Panc1 (cell line): ENCODE data around the gene PEX19. TPM values are rescaled to one million over a fixed set of nuclear protein-coding genes. Genes with fewer than 3 reads are reported as not detected.

Experiments
- ATAC-seq: fragments of 200-7000 bp; cut with Tn5 transposase; 2 replicates; pipeline ENCODE4 v1.9.1; 2020; ENCODE audit warnings: mild to moderate bottlenecking, moderate library complexity
- BruUV-seq: library from RNA; stranded (reverse); fragments of 400-500 nt; replicated peaks from 2 replicates; lab custom pipeline; 2021; lab: Mats Ljungman, UMichigan
- CTCF ChIA-PET: fragments of 300-600 bp; sonication (Branson Sonifier 250); formaldehyde crosslinking; loops from one replicate; lab custom pipeline; 2022; ENCODE audit warnings: antibody characterized with exemption; lab: Charles Lee
- POLR2A ChIA-PET: fragments of 300-600 bp; sonication (Branson Sonifier 250); formaldehyde crosslinking; loops from one replicate; lab custom pipeline; 2022; ENCODE audit warnings: antibody characterized with exemption; lab: Charles Lee
- DNase-seq: peaks from one replicate; pipeline ENCODE4 v3.0.0-alpha.2; 2010; ENCODE audit warnings: low read depth, low spot score
- H3K27ac ChIP-seq: 2 replicates; pipeline ENCODE4 v1.5.1; 2011; ENCODE audit warnings: mild to moderate bottlenecking, low read length, inconsistent platforms
- H3K27me3 ChIP-seq: fragments of 200-500 bp; sonication (Bioruptor generic); 2 replicates; pipeline ENCODE4 v1.6.0; 2014; ENCODE audit warnings: low read length, inconsistent platforms; ENCODE audit not compliant: control insufficient read depth, insufficient read depth
- H3K36me3 ChIP-seq: fragments of 200-500 bp; sonication (Bioruptor generic); 2 replicates; pipeline ENCODE4 v1.5.1; 2014; ENCODE audit warnings: inconsistent platforms, mild to moderate bottlenecking, low read length, moderate library complexity; ENCODE audit not compliant: control insufficient read depth, insufficient read depth
- H3K4me1 ChIP-seq: 2 replicates; pipeline ENCODE4 v1.5.1; 2011; ENCODE audit warnings: inconsistent platforms, mild to moderate bottlenecking, low read length, moderate library complexity; ENCODE audit not compliant: control insufficient read depth, insufficient read depth
- H3K4me3 ChIP-seq, 2 experiments: 2 replicates each; pipeline ENCODE4 v1.5.1; 2011 to 2012; ENCODE audit warnings: low read depth in 2 of 2, low read length in 2 of 2, mild to moderate bottlenecking in 2 of 2, inconsistent platforms in 1 of 2, moderate library complexity in 1 of 2
- H3K9me3 ChIP-seq: fragments of 200-500 bp; sonication (Bioruptor generic); 2 replicates; pipeline ENCODE4 v1.5.1; 2014; ENCODE audit warnings: low read depth, mild to moderate bottlenecking, inconsistent platforms, low read length, moderate library complexity; ENCODE audit not compliant: control insufficient read depth, insufficient read depth
- POLR2AphosphoS5 ChIP-seq: IDR thresholded peaks from 2 replicates; pipeline ENCODE4 v1.6.1; 2012; ENCODE audit warnings: mild to moderate bottlenecking, low read depth, low read length, moderate library complexity
- SIN3A ChIP-seq: IDR thresholded peaks from 2 replicates; pipeline ENCODE4 v1.6.1; 2012; ENCODE audit warnings: low read depth, mild to moderate bottlenecking, low read length, moderate library complexity, borderline replicate concordance; ENCODE audit not compliant: insufficient read depth
- TCF7L2 ChIP-seq: IDR thresholded peaks from 2 replicates; pipeline ENCODE4 v1.6.1; 2011; ENCODE audit warnings: mild to moderate bottlenecking, low read depth, low read length, inconsistent platforms
- in situ Hi-C: cut with HindIII; loops from 2 replicates; pipeline ENCODE4 v1.10.0; 2016; ENCODE audit warnings: low sequenced_read_pairs, low pct_unique_long_range_greater_than_20kb
- intact Hi-C: fragments of 100-400 bp; cut with micrococcal nuclease; formaldehyde crosslinking; loops from one replicate; pipeline ENCODE4 v1.10.0; 2022; ENCODE audit not compliant: unreplicated experiment
- total RNA-seq: library from RNA; stranded (reverse); gene quantifications from one replicate; pipeline ENCODE4 v1.2.1, GENCODE V29; 2021; ENCODE audit not compliant: unreplicated experiment
- TF ChIP-seq, protein P1 (sequence below), 2 experiments: IDR thresholded peaks; 2 replicates each; pipeline ENCODE4 v1.6.1; 2011 to 2012; ENCODE audit warnings: low read depth in 2 of 2, control low read depth in 1 of 2, low read length in 1 of 2, mild to moderate bottlenecking in 1 of 2, moderate library complexity in 1 of 2; ENCODE audit not compliant: insufficient read depth in 1 of 2
- TF ChIP-seq, protein P2 (sequence below): fragments of 450-650 bp; IDR thresholded peaks from 2 replicates; pipeline ENCODE4 v1.5.1; 2017; ENCODE audit warnings: mild to moderate bottlenecking

Gene PEX19
- total RNA-seq, 1 experiment from 2014 or later, result 55.1 TPM

- no peaks in the 10 kb centered on the region for H3K27me3 ChIP-seq
- in situ Hi-C loops (no loop called here), intact Hi-C loops (no loop called here)
- H3K9me3 ChIP-seq, result no peaks in the 10 kb centered on the region
- no peak overlapping the region for H3K4me3 ChIP-seq
- no peak for DNase-seq
- peaks cover 20% of the 10 kb centered on the region for H3K4me1 ChIP-seq
- BruUV-seq, result no TSS peak
- no peak for ATAC-seq
- ChIA-PET CTCF (no interaction called here), POLR2A (no interaction called here)
- TF ChIP-seq, protein P1, sequence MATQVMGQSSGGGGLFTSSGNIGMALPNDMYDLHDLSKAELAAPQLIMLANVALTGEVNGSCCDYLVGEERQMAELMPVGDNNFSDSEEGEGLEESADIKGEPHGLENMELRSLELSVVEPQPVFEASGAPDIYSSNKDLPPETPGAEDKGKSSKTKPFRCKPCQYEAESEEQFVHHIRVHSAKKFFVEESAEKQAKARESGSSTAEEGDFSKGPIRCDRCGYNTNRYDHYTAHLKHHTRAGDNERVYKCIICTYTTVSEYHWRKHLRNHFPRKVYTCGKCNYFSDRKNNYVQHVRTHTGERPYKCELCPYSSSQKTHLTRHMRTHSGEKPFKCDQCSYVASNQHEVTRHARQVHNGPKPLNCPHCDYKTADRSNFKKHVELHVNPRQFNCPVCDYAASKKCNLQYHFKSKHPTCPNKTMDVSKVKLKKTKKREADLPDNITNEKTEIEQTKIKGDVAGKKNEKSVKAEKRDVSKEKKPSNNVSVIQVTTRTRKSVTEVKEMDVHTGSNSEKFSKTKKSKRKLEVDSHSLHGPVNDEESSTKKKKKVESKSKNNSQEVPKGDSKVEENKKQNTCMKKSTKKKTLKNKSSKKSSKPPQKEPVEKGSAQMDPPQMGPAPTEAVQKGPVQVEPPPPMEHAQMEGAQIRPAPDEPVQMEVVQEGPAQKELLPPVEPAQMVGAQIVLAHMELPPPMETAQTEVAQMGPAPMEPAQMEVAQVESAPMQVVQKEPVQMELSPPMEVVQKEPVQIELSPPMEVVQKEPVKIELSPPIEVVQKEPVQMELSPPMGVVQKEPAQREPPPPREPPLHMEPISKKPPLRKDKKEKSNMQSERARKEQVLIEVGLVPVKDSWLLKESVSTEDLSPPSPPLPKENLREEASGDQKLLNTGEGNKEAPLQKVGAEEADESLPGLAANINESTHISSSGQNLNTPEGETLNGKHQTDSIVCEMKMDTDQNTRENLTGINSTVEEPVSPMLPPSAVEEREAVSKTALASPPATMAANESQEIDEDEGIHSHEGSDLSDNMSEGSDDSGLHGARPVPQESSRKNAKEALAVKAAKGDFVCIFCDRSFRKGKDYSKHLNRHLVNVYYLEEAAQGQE (IDR thresholded peaks at IDR 0.05; ENCODE audit: insufficient read depth in 1 of 2, low read depth in 2 of 2, low read length in 1 of 2), result no peak
- TF ChIP-seq, protein P2, sequence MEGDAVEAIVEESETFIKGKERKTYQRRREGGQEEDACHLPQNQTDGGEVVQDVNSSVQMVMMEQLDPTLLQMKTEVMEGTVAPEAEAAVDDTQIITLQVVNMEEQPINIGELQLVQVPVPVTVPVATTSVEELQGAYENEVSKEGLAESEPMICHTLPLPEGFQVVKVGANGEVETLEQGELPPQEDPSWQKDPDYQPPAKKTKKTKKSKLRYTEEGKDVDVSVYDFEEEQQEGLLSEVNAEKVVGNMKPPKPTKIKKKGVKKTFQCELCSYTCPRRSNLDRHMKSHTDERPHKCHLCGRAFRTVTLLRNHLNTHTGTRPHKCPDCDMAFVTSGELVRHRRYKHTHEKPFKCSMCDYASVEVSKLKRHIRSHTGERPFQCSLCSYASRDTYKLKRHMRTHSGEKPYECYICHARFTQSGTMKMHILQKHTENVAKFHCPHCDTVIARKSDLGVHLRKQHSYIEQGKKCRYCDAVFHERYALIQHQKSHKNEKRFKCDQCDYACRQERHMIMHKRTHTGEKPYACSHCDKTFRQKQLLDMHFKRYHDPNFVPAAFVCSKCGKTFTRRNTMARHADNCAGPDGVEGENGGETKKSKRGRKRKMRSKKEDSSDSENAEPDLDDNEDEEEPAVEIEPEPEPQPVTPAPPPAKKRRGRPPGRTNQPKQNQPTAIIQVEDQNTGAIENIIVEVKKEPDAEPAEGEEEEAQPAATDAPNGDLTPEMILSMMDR, result no peak
- no peak for TF ChIP-seq TCF7L2
- TF ChIP-seq POLR2AphosphoS5, result no peak
- TF ChIP-seq SIN3A, result no peak
- H3K36me3 ChIP-seq, result no peaks in the 10 kb centered on the region; the same call in 1 of the 2 replicates
- H3K27ac ChIP-seq, result no peak overlapping the region
Observed at GRCh38 chr1:160255781-160256300, 29.1 kb downstream of the PEX19 start.

GRCh38 chr1:160251687-160252526 is 33.0 kb downstream of the PEX19 start:
- intact Hi-C loops (loop anchor here (2.0 kb wide), 2 partner anchors 59 to 151 kb away; no protein-coding TSS in a partner anchor), in situ Hi-C loops (no loop called here)
- no peak overlapping the region for H3K4me3 ChIP-seq
- ChIA-PET POLR2A (interaction anchor here (1.3 kb wide), 1 partner anchor 10 kb away, joined by 5 read pairs; the partner anchor contains the start of gene DCAF8), CTCF (interaction anchor here (0.5 to 1.6 kb wide), 12 partner anchors 11 to 150 kb away, joined by 3 to 18 read pairs (median 5); partner anchors contain the start of genes CASQ1 and DCAF8)
- ATAC-seq (peak; percentile 97), DNase-seq (no peak)
- no peak overlapping the region for H3K27ac ChIP-seq
- BruUV-seq, result no TSS peak
- H3K4me1 ChIP-seq, result no peaks in the 10 kb centered on the region
- no peaks in the 10 kb centered on the region for H3K9me3 ChIP-seq
- TF ChIP-seq, protein P2, result peak; percentile 74
- TF ChIP-seq TCF7L2, result no peak
- TF ChIP-seq, protein P1 (IDR thresholded peaks at IDR 0.05; ENCODE audit: insufficient read depth in 1 of 2, low read depth in 2 of 2, low read length in 1 of 2), result no peak
- H3K36me3 ChIP-seq, result no peaks in the 10 kb centered on the region; the same call in 1 of the 2 replicates
- no peaks in the 10 kb centered on the region for H3K27me3 ChIP-seq
